Peyer's patch (tissue), 4 donors: ENCODE data around the gene MTFR2. TPM values are rescaled to one million over a fixed set of nuclear protein-coding genes. Genes with fewer than 3 reads are reported as not detected.
A peak's percentile ranks its signal among the peaks of the same experiment; 100 is the strongest.

Experiments used
- DNase-seq, 3 donors: peaks; one replicate each; pipeline ENCODE4 v3.0.0-alpha.2; 2017 to 2019
- H3K27ac ChIP-seq, 4 donors: fragments of 200-600 bp; sonication (generic); one replicate each; pipeline ENCODE4 v1.5.1; 2016 to 2019
- H3K27me3 ChIP-seq, 2 donors: fragments of 200-600 bp; sonication (generic); one replicate each; pipeline ENCODE4 v1.5.1; 2019
- H3K36me3 ChIP-seq, 3 donors: fragments of 200-600 bp; sonication (generic); one replicate each; pipeline ENCODE4 v1.5.1; 2016 to 2019
- H3K4me1 ChIP-seq, 4 donors: fragments of 200-600 bp; sonication (generic); one replicate each; pipeline ENCODE4 v1.5.1; 2016 to 2019
- H3K4me3 ChIP-seq, 4 donors: fragments of 200-600 bp; sonication (generic); 1 replicate in 3 of 4; 2 replicates in 1 of 4; pipeline ENCODE4 v1.5.1; 2016 to 2019; ENCODE audit warnings: mild to moderate bottlenecking in 1 of 4
- H3K9me3 ChIP-seq, 4 donors: fragments of 200-600 bp; sonication (generic); one replicate each; pipeline ENCODE4 v1.5.1; 2016 to 2019; ENCODE audit warnings: mild to moderate bottlenecking in 1 of 4
- POLR2A ChIP-seq, 2 donors: fragments of 450-650 bp; IDR thresholded peaks; one replicate each; pipeline ENCODE4 v1.5.1; 2017; ENCODE audit warnings: antibody characterized with exemption in 2 of 2, mild to moderate bottlenecking in 2 of 2, moderate library complexity in 2 of 2
- total RNA-seq, 4 donors: library from RNA; depleted of rRNA; stranded (reverse); fragments of >200 nt; gene quantifications; one replicate each; pipeline ENCODE4 v1.1.0, GENCODE V29; 2016
- TF ChIP-seq, protein P1 (sequence below), 6 experiments: fragments of 450-650 bp in 4 of 6; fragments of 200-600 bp in 2 of 6; sonication (generic) in 1 of 6; IDR thresholded peaks; one replicate each; pipeline ENCODE4 v1.5.1; 2017 to 2019; ENCODE audit warnings: antibody characterized with exemption in 6 of 6, mild to moderate bottlenecking in 3 of 6, moderate library complexity in 1 of 6

The MTFR2 gene
- total RNA-seq, 4 donors from 2014 or later = 2.1 to 5.0 (median 2.7) TPM; not detected in 1

DNA sequence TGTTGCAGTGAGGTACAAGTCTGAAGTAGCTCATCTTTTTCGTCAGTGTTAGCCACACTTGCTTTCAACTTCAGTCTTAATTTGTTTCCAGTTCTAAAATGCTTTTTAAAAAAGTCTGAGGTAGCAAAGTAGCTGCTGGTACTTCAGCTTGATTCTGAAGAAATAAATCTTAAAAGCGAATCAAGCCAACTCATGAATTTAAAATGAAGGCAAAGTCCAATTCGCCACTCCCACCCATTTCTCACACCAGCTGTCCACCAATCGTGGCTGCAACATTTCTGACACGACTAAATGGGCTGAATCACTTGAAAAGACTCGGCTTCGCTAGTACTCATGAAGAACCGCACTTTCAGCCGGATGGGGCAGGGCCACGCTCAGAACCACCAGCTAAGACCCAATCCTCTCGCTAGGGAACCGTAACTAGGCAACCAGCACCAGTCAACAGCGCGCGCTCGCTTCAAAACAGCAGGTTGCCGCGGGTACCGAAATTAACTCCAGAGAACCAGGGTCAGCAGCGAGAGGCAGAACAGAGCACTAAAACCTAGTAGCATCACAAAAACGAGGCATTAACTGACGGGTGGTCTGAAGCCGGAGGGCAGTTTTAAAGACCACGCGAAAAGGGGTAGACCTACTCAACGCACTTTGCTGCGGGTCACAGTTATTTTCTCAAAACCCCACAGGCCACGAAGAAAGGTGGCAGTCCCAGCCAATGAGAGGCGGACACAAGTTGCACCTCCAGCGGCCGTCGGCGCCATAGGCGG is 38.6 kb upstream of the MTFR2 start:
- TF ChIP-seq, protein P1, sequence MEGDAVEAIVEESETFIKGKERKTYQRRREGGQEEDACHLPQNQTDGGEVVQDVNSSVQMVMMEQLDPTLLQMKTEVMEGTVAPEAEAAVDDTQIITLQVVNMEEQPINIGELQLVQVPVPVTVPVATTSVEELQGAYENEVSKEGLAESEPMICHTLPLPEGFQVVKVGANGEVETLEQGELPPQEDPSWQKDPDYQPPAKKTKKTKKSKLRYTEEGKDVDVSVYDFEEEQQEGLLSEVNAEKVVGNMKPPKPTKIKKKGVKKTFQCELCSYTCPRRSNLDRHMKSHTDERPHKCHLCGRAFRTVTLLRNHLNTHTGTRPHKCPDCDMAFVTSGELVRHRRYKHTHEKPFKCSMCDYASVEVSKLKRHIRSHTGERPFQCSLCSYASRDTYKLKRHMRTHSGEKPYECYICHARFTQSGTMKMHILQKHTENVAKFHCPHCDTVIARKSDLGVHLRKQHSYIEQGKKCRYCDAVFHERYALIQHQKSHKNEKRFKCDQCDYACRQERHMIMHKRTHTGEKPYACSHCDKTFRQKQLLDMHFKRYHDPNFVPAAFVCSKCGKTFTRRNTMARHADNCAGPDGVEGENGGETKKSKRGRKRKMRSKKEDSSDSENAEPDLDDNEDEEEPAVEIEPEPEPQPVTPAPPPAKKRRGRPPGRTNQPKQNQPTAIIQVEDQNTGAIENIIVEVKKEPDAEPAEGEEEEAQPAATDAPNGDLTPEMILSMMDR (IDR thresholded peaks at IDR 0.05) = peak; percentile 23 to 60 (median 41)
- TF ChIP-seq POLR2A (IDR thresholded peaks at IDR 0.05) = peak; percentile 18 to 65
- H3K27ac ChIP-seq = peak overlapping the region; percentile 99 to 100 (median 100)
- no peaks in the 10 kb centered on the region for H3K9me3 ChIP-seq
- peaks cover 0 to 47% (median 11%) of the 10 kb centered on the region in 4 donors for H3K4me1 ChIP-seq
- DNase-seq = peak; percentile 80 to 92 (median 84)
- no peaks in the 10 kb centered on the region for H3K27me3 ChIP-seq
- peak overlapping the region; percentile 87 to 99 (median 94) for H3K4me3 ChIP-seq
- no peaks in the 10 kb centered on the region for H3K36me3 ChIP-seq

DNA sequence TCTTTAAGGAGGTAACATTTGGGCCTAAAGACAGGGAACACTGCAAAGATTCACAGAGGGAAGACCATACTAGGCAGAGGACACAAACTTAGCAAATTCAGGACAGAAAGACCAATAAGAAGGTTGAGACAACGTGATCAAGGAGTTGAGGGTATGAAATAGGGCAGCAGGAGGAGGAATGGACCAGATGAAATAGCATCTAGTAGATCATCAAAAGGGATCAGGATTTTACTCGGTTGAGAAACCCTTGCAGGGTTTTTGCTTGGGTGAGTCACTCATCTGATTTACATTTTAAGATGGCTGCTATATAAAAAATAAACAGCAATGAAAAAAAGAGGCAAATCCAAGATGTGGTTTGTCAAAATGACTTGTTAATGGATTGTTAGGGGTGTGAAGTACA is 34.8 kb upstream of the MTFR2 start:
- TF ChIP-seq POLR2A (IDR thresholded peaks at IDR 0.05) = no peak
- TF ChIP-seq, protein P1 (IDR thresholded peaks at IDR 0.05) = no peak
- H3K4me1 ChIP-seq = peaks cover 0 to 65% (median 15%) of the 10 kb centered on the region in 4 donors
- H3K36me3 ChIP-seq = peaks cover 0 to 16% (median 0%) of the 10 kb centered on the region in 3 donors
- H3K4me3 ChIP-seq = no peak overlapping the region
- no peak for DNase-seq
- H3K9me3 ChIP-seq = no peaks in the 10 kb centered on the region
- no peak overlapping the region for H3K27ac ChIP-seq
- H3K27me3 ChIP-seq = no peaks in the 10 kb centered on the region

DNA sequence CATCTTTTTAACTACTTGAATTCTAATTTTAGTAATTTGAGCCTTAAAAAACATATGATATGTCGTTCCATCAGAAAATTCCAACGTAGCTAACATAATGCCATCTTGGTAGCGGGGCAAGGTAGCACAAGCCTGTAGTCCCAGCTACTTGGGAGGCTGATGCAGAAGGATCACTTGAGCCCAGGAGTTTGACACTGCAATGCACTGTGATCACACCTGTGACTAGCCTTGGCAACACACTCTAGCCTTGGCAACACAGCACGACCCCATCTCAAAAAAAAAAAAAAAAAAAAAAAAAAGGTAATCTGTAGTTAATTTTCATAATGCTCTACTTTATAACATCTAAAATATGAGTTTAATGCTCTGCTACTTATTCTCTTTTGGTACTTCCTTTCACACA is 32.8 kb upstream of the MTFR2 start:
- Histone ChIP-seq H3K27me3 (no peaks in the 10 kb centered on the region), H3K9me3 (no peaks in the 10 kb centered on the region), H3K4me1 (peaks cover 0 to 64% (median 15%) of the 10 kb centered on the region in 4 donors), H3K27ac (no peak overlapping the region), H3K4me3 (no peak overlapping the region), H3K36me3 (peaks cover 0 to 19% (median 0%) of the 10 kb centered on the region in 3 donors)
- TF ChIP-seq, protein P1 (IDR thresholded peaks at IDR 0.05) = no peak
- no peak for TF ChIP-seq POLR2A (IDR thresholded peaks at IDR 0.05)
- DNase-seq = no peak

DNA sequence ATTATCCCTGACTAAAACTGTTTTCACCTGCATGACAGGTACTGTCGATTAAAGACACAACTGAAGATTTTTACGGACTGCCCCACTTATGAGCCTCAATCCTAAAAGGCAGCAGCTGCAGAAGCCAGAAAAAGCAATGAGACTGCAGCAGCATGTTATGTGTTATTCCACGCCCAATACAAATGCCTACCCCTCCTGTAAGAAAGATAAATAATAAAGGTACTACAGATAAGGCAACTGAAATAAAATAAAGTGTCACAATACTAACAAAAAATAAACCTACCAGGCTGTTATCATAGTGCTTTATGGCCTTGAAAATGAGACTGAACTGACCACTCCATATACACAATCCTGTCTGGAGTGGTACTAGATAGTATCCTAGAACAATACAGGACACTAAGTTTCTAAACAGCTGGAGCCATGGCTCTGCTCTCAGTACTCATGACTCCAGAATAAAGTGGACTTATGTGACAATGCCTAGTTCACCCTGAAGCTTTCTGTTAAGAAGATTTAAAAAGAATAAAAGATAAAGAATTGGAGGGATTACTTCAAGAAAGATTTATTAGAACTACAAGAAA is 30.0 kb upstream of the MTFR2 start:
- no peak for DNase-seq
- Histone ChIP-seq H3K9me3 (no peaks in the 10 kb centered on the region), H3K27ac (no peak overlapping the region), H3K4me3 (no peak overlapping the region), H3K36me3 (peaks cover 0 to 39% (median 0%) of the 10 kb centered on the region in 3 donors), H3K27me3 (no peaks in the 10 kb centered on the region), H3K4me1 (peaks cover 0 to 39% (median 5%) of the 10 kb centered on the region in 4 donors)
- TF ChIP-seq, protein P1 (IDR thresholded peaks at IDR 0.05) = no peak
- no peak for TF ChIP-seq POLR2A (IDR thresholded peaks at IDR 0.05)

DNA sequence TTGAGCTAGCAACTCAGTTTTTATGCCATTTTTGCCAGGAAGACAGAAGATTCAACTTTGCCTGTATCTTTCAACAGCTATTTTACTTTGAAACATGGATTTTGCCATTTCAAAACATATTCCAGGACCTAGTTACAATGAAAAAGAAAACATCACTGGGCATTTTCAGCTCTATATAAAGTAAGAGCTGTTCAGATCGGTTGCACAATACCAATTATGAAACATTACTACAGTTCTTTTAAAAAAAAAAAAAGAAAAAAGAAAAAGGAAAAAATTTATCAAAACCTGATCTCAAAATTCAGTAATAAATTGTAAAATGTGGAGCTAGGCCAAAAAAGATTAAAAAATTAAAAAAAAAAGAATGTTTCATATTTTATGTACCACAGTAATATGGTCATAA is 24.0 kb upstream of the MTFR2 start:
- H3K27me3 ChIP-seq = no peaks in the 10 kb centered on the region
- TF ChIP-seq POLR2A (IDR thresholded peaks at IDR 0.05) = no peak
- TF ChIP-seq, protein P1 (IDR thresholded peaks at IDR 0.05) = no peak
- no peak overlapping the region for H3K4me3 ChIP-seq
- no peak for DNase-seq
- H3K4me1 ChIP-seq = no peaks in the 10 kb centered on the region
- no peaks in the 10 kb centered on the region for H3K9me3 ChIP-seq
- no peak overlapping the region for H3K27ac ChIP-seq
- H3K36me3 ChIP-seq = peaks cover 0 to 78% (median 0%) of the 10 kb centered on the region in 3 donors
